Kidney epithelial cell (primary cell): ENCODE results near the gene PARN. TPM values are rescaled to one million over a fixed set of nuclear protein-coding genes. Genes with fewer than 3 reads are reported as not detected.

Experiments used
- DNase-seq: peaks from one replicate; pipeline ENCODE4 v3.0.0-alpha.2; 2010; ENCODE audit warnings: low read depth
- H3K27me3 ChIP-seq: 2 replicates; pipeline ENCODE4 v1.6.0; 2011; ENCODE audit warnings: low read length; ENCODE audit not compliant: control insufficient read depth, insufficient read depth
- H3K36me3 ChIP-seq: 2 replicates; pipeline ENCODE4 v1.5.1; 2011; ENCODE audit warnings: low read length; ENCODE audit not compliant: control insufficient read depth, insufficient read depth
- H3K4me3 ChIP-seq: 2 replicates; pipeline ENCODE4 v1.5.1; 2011; ENCODE audit warnings: low read depth, mild to moderate bottlenecking, control low read depth, low read length
- total RNA-seq: library from RNA; depleted of rRNA; stranded (reverse); fragments of >200 nt; gene quantifications from 2 replicates; pipeline ENCODE4 v1.2.3, GENCODE V29; 2015
- TF ChIP-seq, protein P1 (sequence below): IDR thresholded peaks from 2 replicates; pipeline ENCODE4 v1.5.1; 2011; ENCODE audit warnings: mild to moderate bottlenecking, moderate library complexity, low read length, control low read depth, inconsistent platforms; ENCODE audit not compliant: insufficient read depth, poor library complexity, severe bottlenecking

The PARN gene
- total RNA-seq, 1 donor from 2014 or later = 28.0 TPM

DNA sequence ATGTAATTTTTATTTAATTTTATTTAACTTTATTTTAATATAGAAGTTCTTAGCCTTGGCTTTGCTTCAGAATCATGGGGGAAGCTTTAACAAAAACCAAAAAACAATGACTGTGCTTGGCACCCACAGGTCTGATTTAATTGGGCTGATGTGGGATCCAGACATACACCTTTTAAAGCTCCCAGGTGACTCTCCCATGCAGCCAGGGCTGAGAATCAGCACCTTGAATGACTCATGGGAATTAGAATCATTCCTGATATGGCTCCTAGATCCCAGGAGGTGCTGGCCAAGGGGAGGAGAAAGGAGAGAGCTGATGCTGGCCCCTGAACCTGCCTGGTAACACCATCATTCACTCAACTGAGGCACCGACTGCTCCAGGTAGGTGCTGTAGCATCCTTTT lies 240.7 kb downstream of the PARN start:
- TF ChIP-seq, protein P1, sequence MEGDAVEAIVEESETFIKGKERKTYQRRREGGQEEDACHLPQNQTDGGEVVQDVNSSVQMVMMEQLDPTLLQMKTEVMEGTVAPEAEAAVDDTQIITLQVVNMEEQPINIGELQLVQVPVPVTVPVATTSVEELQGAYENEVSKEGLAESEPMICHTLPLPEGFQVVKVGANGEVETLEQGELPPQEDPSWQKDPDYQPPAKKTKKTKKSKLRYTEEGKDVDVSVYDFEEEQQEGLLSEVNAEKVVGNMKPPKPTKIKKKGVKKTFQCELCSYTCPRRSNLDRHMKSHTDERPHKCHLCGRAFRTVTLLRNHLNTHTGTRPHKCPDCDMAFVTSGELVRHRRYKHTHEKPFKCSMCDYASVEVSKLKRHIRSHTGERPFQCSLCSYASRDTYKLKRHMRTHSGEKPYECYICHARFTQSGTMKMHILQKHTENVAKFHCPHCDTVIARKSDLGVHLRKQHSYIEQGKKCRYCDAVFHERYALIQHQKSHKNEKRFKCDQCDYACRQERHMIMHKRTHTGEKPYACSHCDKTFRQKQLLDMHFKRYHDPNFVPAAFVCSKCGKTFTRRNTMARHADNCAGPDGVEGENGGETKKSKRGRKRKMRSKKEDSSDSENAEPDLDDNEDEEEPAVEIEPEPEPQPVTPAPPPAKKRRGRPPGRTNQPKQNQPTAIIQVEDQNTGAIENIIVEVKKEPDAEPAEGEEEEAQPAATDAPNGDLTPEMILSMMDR = no peak
- no peaks in the 10 kb centered on the region for H3K36me3 ChIP-seq

DNA sequence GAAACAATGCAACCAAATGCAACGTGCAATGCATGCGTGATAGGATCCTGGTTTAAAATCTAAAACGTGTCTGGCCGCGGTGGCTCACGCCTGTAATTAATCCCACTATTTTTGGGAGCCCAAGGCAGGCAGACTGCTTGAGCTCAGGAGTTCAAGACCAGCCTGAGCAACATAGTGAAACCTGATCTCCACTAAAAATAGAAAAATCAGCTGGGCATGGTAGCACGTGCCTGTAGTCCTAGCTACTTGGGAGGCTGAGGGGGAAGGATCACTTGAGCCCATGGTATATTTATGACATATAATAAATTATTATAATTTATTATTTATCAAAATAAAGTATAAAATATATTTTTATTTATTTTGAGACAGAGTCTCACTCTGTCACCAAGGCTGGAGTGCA lies 241.8 kb downstream of the PARN start:
- Histone ChIP-seq H3K27me3 (no peaks in the 10 kb centered on the region), H3K36me3 (no peaks in the 10 kb centered on the region), H3K4me3 (no peak overlapping the region)
- TF ChIP-seq, protein P1 = no peak
- no peak for DNase-seq

More for the DNA sequence above, 240.7 kb downstream of the PARN start:
- DNase-seq = no peak
- H3K27me3 ChIP-seq = no peaks in the 10 kb centered on the region
- H3K4me3 ChIP-seq = no peak overlapping the region

DNA sequence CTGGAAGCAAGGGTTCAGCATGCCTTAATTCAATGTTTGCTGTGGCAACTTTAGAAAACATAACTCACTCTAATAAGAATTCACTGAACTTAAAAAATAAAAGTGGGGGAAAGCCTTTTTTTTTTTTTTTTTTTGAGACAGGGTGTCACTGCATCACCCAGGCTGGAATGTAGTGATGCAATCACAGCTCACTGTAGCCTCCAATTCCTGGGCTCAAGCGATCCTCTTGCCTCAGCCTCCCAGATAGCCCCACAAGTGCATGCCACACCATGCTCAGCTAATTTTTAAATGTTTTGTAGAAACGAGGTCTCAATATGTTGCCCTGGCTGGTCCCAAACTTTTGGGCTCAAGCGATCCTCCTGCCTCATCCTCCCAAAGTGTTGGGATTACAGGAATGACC lies 243.9 kb downstream of the PARN start:
- no peak for DNase-seq
- H3K27me3 ChIP-seq = no peaks in the 10 kb centered on the region
- no peaks in the 10 kb centered on the region for H3K36me3 ChIP-seq
- H3K4me3 ChIP-seq = no peak overlapping the region
- TF ChIP-seq, protein P1 = no peak

Other genes with a start within 250 kb of the PARN start
- 102 and 111 TPM in 2 replicates for gene BFAR, start 2.7 kb upstream of the PARN start, total RNA-seq
- not detected in 2 replicates for gene PLA2G10, start 64.0 kb upstream of the PARN start, total RNA-seq
- gene NPIPA3, start 73.2 kb upstream of the PARN start, total RNA-seq = 1.0 and 2.9 TPM in 2 replicates
- 1.2 TPM in 1 of 2 replicates, not detected in the other for gene NPIPA2, start 112.3 kb upstream of the PARN start, total RNA-seq
- 60.8 and 63.2 TPM in 2 replicates for gene NOMO1, start 203.5 kb upstream of the PARN start, total RNA-seq